PC-9 (cell line): ENCODE results near the gene LDHB. TPM values are rescaled to one million over a fixed set of nuclear protein-coding genes. Genes with fewer than 3 reads are reported as not detected.
"Not testable (repeated sequence)": the region's sequence is repeated elsewhere in the genome, so short reads cannot be mapped to it uniquely, and the experiment has no call there.

Experiments used
- BruUV-seq: library from RNA; stranded (reverse); fragments of 400-500 nt; replicated peaks from 2 replicates; lab custom pipeline; 2021; lab: Mats Ljungman, UMichigan
- CTCF ChIA-PET: fragments of 300-600 bp; sonication (Branson Sonifier 250); formaldehyde crosslinking; loops from one replicate; lab custom pipeline; 2022; ENCODE audit warnings: antibody characterized with exemption; lab: Charles Lee
- POLR2A ChIA-PET: fragments of 300-600 bp; sonication (Branson Sonifier 250); formaldehyde crosslinking; loops from one replicate; lab custom pipeline; 2022; ENCODE audit warnings: antibody characterized with exemption; ENCODE audit not compliant: unreplicated experiment; lab: Charles Lee
- DNase-seq, 2 experiments: peaks; one replicate each; pipeline versions ENCODE4 v3.0.0 to v3.0.0-alpha.2; 2015 to 2022; ENCODE audit warnings: mixed read lengths in 1 of 2
- H2AFZ ChIP-seq: fragments of 200-600 bp; sonication (generic); 2 replicates; pipeline ENCODE4 v1.8.1; 2017; ENCODE audit warnings: antibody characterized with exemption
- H3F3A ChIP-seq: fragments of 200-600 bp; sonication (generic); 2 replicates; pipeline ENCODE4 v1.8.1; 2017; ENCODE audit warnings: antibody characterized with exemption, mild to moderate bottlenecking, low read depth; ENCODE audit not compliant: insufficient read depth
- H3K27ac ChIP-seq: fragments of 200-600 bp; sonication (generic); 2 replicates; pipeline ENCODE4 v1.6.1; 2016; ENCODE audit warnings: mixed run types
- H3K27me3 ChIP-seq: fragments of 200-600 bp; sonication (generic); 2 replicates; pipeline ENCODE4 v1.6.1; 2016; ENCODE audit warnings: low read depth, mixed run types; ENCODE audit not compliant: insufficient read depth
- H3K36me3 ChIP-seq: fragments of 200-600 bp; sonication (generic); 2 replicates; pipeline ENCODE4 v1.6.1; 2016; ENCODE audit warnings: low read depth, mixed run types
- H3K4me1 ChIP-seq: fragments of 200-600 bp; sonication (generic); replicated peaks from 2 replicates; pipeline ENCODE4 v1.6.1; 2016; ENCODE audit warnings: mixed run types; ENCODE audit not compliant: insufficient read depth
- H3K4me2 ChIP-seq: fragments of 200-600 bp; sonication (generic); 2 replicates; pipeline ENCODE4 v1.6.1; 2017; ENCODE audit warnings: mixed run types
- H3K4me3 ChIP-seq: fragments of 200-600 bp; sonication (generic); 2 replicates; pipeline ENCODE4 v1.6.1; 2016; ENCODE audit warnings: mixed run types
- H3K79me2 ChIP-seq: fragments of 200-600 bp; sonication (generic); 2 replicates; pipeline ENCODE4 v1.6.1; 2017; ENCODE audit warnings: low read depth, mixed run types
- H3K9me2 ChIP-seq: fragments of 200-600 bp; sonication (generic); 2 replicates; pipeline ENCODE4 v1.8.1; 2017; ENCODE audit warnings: mild to moderate bottlenecking; ENCODE audit not compliant: insufficient read depth
- H3K9me3 ChIP-seq: fragments of 200-600 bp; sonication (generic); 2 replicates; pipeline ENCODE4 v1.8.1; 2016; ENCODE audit warnings: low read depth; ENCODE audit not compliant: insufficient read depth
- H4K20me1 ChIP-seq: fragments of 200-600 bp; sonication (generic); 2 replicates; pipeline ENCODE4 v1.8.1; 2017; ENCODE audit not compliant: insufficient read depth
- CTCF ChIP-seq: fragments of 200-600 bp; sonication (generic); conservative IDR thresholded peaks from 2 replicates; pipeline ENCODE4 v1.6.1; 2017; ENCODE audit warnings: mixed run types, antibody characterized with exemption, mild to moderate bottlenecking, moderate library complexity
- EZH2 ChIP-seq: fragments of 200-600 bp; sonication (generic); IDR thresholded peaks from 2 replicates; pipeline ENCODE4 v1.8.0; 2017; ENCODE audit warnings: antibody characterized with exemption, low read depth
- intact Hi-C: fragments of 100-400 bp; cut with micrococcal nuclease; formaldehyde crosslinking; loops from one replicate; pipeline ENCODE4 v1.10.0; 2022; ENCODE audit not compliant: unreplicated experiment
- total RNA-seq: library from RNA; stranded (reverse); gene quantifications from 2 replicates; pipeline ENCODE4 v1.2.3, GENCODE V29; 2021

Gene LDHB
- total RNA-seq, 1 experiment from 2014 or later = 994 TPM

- Histone ChIP-seq H2AFZ (no peak overlapping the region), H4K20me1 (no peaks in the 10 kb centered on the region), H3K79me2 (no peaks in the 10 kb centered on the region), H3F3A (no peaks in the 10 kb centered on the region), H3K4me3 (no peak overlapping the region), H3K36me3 (no peaks in the 10 kb centered on the region), H3K4me1 (no peaks in the 10 kb centered on the region), H3K27me3 (no peaks in the 10 kb centered on the region), H3K9me2 (no peaks in the 10 kb centered on the region), H3K27ac (no peak overlapping the region), H3K4me2 (no peak overlapping the region), H3K9me3 (no peaks in the 10 kb centered on the region)
- BruUV-seq = no TSS peak
- intact Hi-C loops = no loop called here
- POLR2A ChIA-PET = interaction anchor here (0.6 kb wide), 1 partner anchor 918 kb away, joined by 4 read pairs; no protein-coding TSS in a partner anchor
- no peak for DNase-seq
- TF ChIP-seq CTCF (no peak), EZH2 (no peak)
- CTCF ChIA-PET = no interaction called here
Observed at GRCh38 chr12:21599143-21599999, 58.3 kb downstream of the LDHB start.

GRCh38 chr12:21598651-21599050 lies 59.0 kb downstream of the LDHB start:
- POLR2A ChIA-PET = no interaction called here
- H3K9me2 ChIP-seq = no peaks in the 10 kb centered on the region
- H3K27ac ChIP-seq = no peak overlapping the region
- H3K79me2 ChIP-seq = no peaks in the 10 kb centered on the region
- BruUV-seq = no TSS peak
- H3K4me3 ChIP-seq = no peak overlapping the region
- intact Hi-C loops = no loop called here
- H3K4me2 ChIP-seq = no peak overlapping the region
- DNase-seq = no peak
- no peaks in the 10 kb centered on the region for H3K4me1 ChIP-seq
- no peaks in the 10 kb centered on the region for H3K9me3 ChIP-seq
- no peaks in the 10 kb centered on the region for H3K36me3 ChIP-seq
- H3F3A ChIP-seq = no peaks in the 10 kb centered on the region
- no peak overlapping the region; the same call in 1 of the 2 replicates for H2AFZ ChIP-seq
- CTCF ChIA-PET = no interaction called here
- H3K27me3 ChIP-seq = no peaks in the 10 kb centered on the region
- H4K20me1 ChIP-seq = no peaks in the 10 kb centered on the region
- no peak for TF ChIP-seq CTCF
- TF ChIP-seq EZH2 = no peak

GRCh38 chr12:21595356-21595755 lies 62.3 kb downstream of the LDHB start:
- H2AFZ ChIP-seq, H4K20me1 ChIP-seq, H3K9me2 ChIP-seq, H3F3A ChIP-seq, H3K4me3 ChIP-seq, DNase-seq, BruUV-seq, CTCF ChIA-PET, H3K36me3 ChIP-seq, H3K9me3 ChIP-seq, H3K27me3 ChIP-seq, intact Hi-C loops, H3K4me2 ChIP-seq, H3K4me1 ChIP-seq, H3K27ac ChIP-seq, H3K79me2 ChIP-seq, POLR2A ChIA-PET: not testable (repeated sequence)
